ENCODE measurements around the gene DYNLRB2. TPM values are rescaled to one million over a fixed set of nuclear protein-coding genes. Genes with fewer than 3 reads are reported as not detected.

The DYNLRB2 gene
- polyA plus RNA-seq, 1 donor from 2014 or later: not detected

DNA sequence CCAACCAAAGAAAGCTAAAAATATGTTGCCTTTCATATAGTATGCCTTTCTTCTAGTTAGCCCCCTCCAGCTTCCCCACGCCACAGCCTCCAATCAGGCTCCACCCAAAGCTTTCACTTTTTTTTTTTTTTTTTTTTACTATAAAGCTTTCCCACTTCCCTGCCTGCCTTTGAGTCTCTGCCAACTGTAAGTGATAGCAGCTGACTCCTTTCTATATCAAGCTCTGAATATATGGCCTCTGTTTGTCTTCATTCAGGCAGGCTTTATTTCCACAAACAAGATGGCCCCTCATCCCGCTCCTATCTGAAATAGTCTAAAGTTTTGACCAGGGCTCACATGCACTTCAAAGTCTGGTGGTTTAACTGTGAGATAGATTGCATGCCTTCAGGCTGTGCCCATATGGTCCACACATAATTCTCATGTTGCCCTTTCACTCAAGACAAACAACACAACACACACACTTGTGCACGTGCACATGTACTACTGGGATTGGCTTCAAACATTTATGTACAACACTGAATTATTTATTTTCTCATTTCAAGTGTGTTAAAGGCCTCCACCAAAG, 39.8 kb upstream of the DYNLRB2 start:
- H3F3A ChIP-seq (ENCODE audit: insufficient read depth, low read length, poor library complexity, severe bottlenecking): no peaks in the 10 kb centered on the region
- no peaks in the 10 kb centered on the region for H3K9me3 ChIP-seq (ENCODE audit: low read length)
- no peak overlapping the region for H3K27ac ChIP-seq (ENCODE audit: low read length)
- no peaks in the 10 kb centered on the region for H3K79me2 ChIP-seq (replicated peaks; ENCODE audit: insufficient read depth, low read length)
- TF ChIP-seq TAF1 (IDR thresholded peaks at IDR 0.05; ENCODE audit: low read depth) (no peak), MXI1 (conservative IDR thresholded peaks at IDR 0.05; ENCODE audit: poor library complexity, severe bottlenecking) (no peak), REST (IDR thresholded peaks at IDR 0.05; ENCODE audit: borderline replicate concordance) (no peak), POLR2AphosphoS5 (IDR thresholded peaks at IDR 0.05) (no peak), EZH2 (IDR thresholded peaks at IDR 0.05; ENCODE audit: borderline replicate concordance, insufficient read depth, low read length, poor library complexity, severe bottlenecking) (no peak), SMC3 (conservative IDR thresholded peaks at IDR 0.05; ENCODE audit: poor library complexity) (no peak), RAD21 (conservative IDR thresholded peaks at IDR 0.05) (no peak), EP300 (conservative IDR thresholded peaks at IDR 0.05; ENCODE audit: poor library complexity, severe bottlenecking) (no peak)
- TF ChIP-seq, protein P1, sequence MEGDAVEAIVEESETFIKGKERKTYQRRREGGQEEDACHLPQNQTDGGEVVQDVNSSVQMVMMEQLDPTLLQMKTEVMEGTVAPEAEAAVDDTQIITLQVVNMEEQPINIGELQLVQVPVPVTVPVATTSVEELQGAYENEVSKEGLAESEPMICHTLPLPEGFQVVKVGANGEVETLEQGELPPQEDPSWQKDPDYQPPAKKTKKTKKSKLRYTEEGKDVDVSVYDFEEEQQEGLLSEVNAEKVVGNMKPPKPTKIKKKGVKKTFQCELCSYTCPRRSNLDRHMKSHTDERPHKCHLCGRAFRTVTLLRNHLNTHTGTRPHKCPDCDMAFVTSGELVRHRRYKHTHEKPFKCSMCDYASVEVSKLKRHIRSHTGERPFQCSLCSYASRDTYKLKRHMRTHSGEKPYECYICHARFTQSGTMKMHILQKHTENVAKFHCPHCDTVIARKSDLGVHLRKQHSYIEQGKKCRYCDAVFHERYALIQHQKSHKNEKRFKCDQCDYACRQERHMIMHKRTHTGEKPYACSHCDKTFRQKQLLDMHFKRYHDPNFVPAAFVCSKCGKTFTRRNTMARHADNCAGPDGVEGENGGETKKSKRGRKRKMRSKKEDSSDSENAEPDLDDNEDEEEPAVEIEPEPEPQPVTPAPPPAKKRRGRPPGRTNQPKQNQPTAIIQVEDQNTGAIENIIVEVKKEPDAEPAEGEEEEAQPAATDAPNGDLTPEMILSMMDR (IDR thresholded peaks at IDR 0.05; ENCODE audit: poor library complexity, severe bottlenecking): no peak
- no peak overlapping the region for H3K4me2 ChIP-seq (ENCODE audit: low read length)
- H3K27me3 ChIP-seq (ENCODE audit: insufficient read depth, low read depth, low read length): no peaks in the 10 kb centered on the region
- no peaks in the 10 kb centered on the region for H3K9me2 ChIP-seq (ENCODE audit: insufficient read depth, low read length)
- H3K4me3 ChIP-seq (ENCODE audit: low read length): no peak overlapping the region
- H2AFZ ChIP-seq (ENCODE audit: low read depth, low read length): no peak overlapping the region
- H4K20me1 ChIP-seq (ENCODE audit: insufficient read depth): no peaks in the 10 kb centered on the region
- H3K36me3 ChIP-seq (ENCODE audit: insufficient read depth, low read length): no peaks in the 10 kb centered on the region
- H3K9ac ChIP-seq (ENCODE audit: low read length): no peak overlapping the region

GRCh38 chr16:80503107-80503506, 37.7 kb upstream of the DYNLRB2 start:
- no peaks in the 10 kb centered on the region for H3K36me3 ChIP-seq (ENCODE audit: insufficient read depth, low read length)
- H2AFZ ChIP-seq (ENCODE audit: low read depth, low read length): no peak overlapping the region
- no peaks in the 10 kb centered on the region for H3K79me2 ChIP-seq (replicated peaks; ENCODE audit: insufficient read depth, low read length)
- H3K9ac ChIP-seq (ENCODE audit: low read length): no peak overlapping the region
- no peak overlapping the region for H3K4me2 ChIP-seq (ENCODE audit: low read length)
- no peaks in the 10 kb centered on the region for H3K27me3 ChIP-seq (ENCODE audit: insufficient read depth, low read depth, low read length)
- H3K27ac ChIP-seq (ENCODE audit: low read length): no peak overlapping the region
- H3K9me2 ChIP-seq (ENCODE audit: insufficient read depth, low read length): no peaks in the 10 kb centered on the region
- TF ChIP-seq, protein P1 (IDR thresholded peaks at IDR 0.05; ENCODE audit: poor library complexity, severe bottlenecking): no peak
- TF ChIP-seq POLR2AphosphoS5 (IDR thresholded peaks at IDR 0.05) (no peak), EP300 (conservative IDR thresholded peaks at IDR 0.05; ENCODE audit: poor library complexity, severe bottlenecking) (no peak), EZH2 (IDR thresholded peaks at IDR 0.05; ENCODE audit: borderline replicate concordance, insufficient read depth, low read length, poor library complexity, severe bottlenecking) (no peak), TAF1 (IDR thresholded peaks at IDR 0.05; ENCODE audit: low read depth) (no peak)
- H3K4me3 ChIP-seq (ENCODE audit: low read length): no peak overlapping the region
- H3F3A ChIP-seq (ENCODE audit: insufficient read depth, low read length, poor library complexity, severe bottlenecking): no peaks in the 10 kb centered on the region
- H4K20me1 ChIP-seq (ENCODE audit: insufficient read depth): no peaks in the 10 kb centered on the region
- H3K9me3 ChIP-seq (ENCODE audit: low read length): no peaks in the 10 kb centered on the region

Measured in neural cell (in vitro differentiated cells).